K562 (cell line): ENCODE data around the gene TRAF7. TPM values are rescaled to one million over a fixed set of nuclear protein-coding genes. Genes with fewer than 3 reads are reported as not detected.

ENCODE experiments used
- CHD2 ChIP-seq: IDR thresholded peaks from 2 replicates; pipeline ENCODE4 v1.6.1; 2011; ENCODE audit warnings: low read depth, low read length
- ELF1 ChIP-seq: fragments of 200-800 bp; sonication (Bioruptor generic); IDR thresholded peaks from 2 replicates; pipeline ENCODE4 v1.6.1; 2016; ENCODE audit warnings: missing genetic modification characterization, missing compliant biosample characterization
- EWSR1 ChIP-seq: fragments of 450-650 bp; IDR thresholded peaks from 2 replicates; pipeline ENCODE4 v1.6.1; 2018; ENCODE audit warnings: borderline replicate concordance, mild to moderate bottlenecking, low read depth, moderate library complexity; ENCODE audit not compliant: partially characterized antibody
- MITF ChIP-seq: IDR thresholded peaks from 2 replicates; pipeline ENCODE4 v1.6.1; 2014; ENCODE audit warnings: antibody characterized with exemption
- NRF1 ChIP-seq, 2 experiments: fragments of 450-650 bp; IDR thresholded peaks in 1 of 2; conservative IDR thresholded peaks in 1 of 2; 2 replicates each; pipeline ENCODE4 v1.6.1; 2014; ENCODE audit warnings: mild to moderate bottlenecking in 2 of 2
- POLR2A ChIP-seq: fragments of 450-650 bp; conservative IDR thresholded peaks from 2 replicates; pipeline ENCODE4 v1.6.1; 2016
- PRPF4 ChIP-seq: fragments of 200-400 bp; formaldehyde crosslinking; IDR thresholded peaks from one replicate; pipeline ENCODE4 v1.6.1; 2017; ENCODE audit warnings: low read length, low read depth, mild to moderate bottlenecking; ENCODE audit not compliant: insufficient read depth, poor library complexity, severe bottlenecking
- RBM15 ChIP-seq: fragments of 200-400 bp; formaldehyde crosslinking; IDR thresholded peaks from 2 replicates; pipeline ENCODE4 v1.6.1; 2018; ENCODE audit warnings: mild to moderate bottlenecking, low read length, moderate library complexity; ENCODE audit not compliant: insufficient read depth
- SP1 ChIP-seq: sonication (generic); formaldehyde crosslinking; IDR thresholded peaks from 2 replicates; pipeline ENCODE4 v1.8.1; 2022; ENCODE audit warnings: mild to moderate bottlenecking, missing genetic modification reagents
- TAF1 ChIP-seq: IDR thresholded peaks from 2 replicates; pipeline ENCODE4 v1.6.1; 2011; ENCODE audit warnings: mild to moderate bottlenecking, low read length, moderate library complexity; ENCODE audit not compliant: insufficient read depth, control insufficient read depth, severe bottlenecking; ENCODE audit errors: extremely low read depth
- THRA ChIP-seq: fragments of 450-650 bp; IDR thresholded peaks from 2 replicates; pipeline ENCODE4 v1.6.1; 2017; ENCODE audit warnings: mild to moderate bottlenecking, moderate library complexity
- TRIM25 ChIP-seq: fragments of 450-650 bp; IDR thresholded peaks from 2 replicates; pipeline ENCODE4 v1.7.0; 2016; ENCODE audit warnings: borderline replicate concordance
- TSHZ1 ChIP-seq: fragments of 250-450 bp; sonication (Bioruptor Pico); IDR thresholded peaks from 2 replicates; pipeline ENCODE4 v1.4.0; 2020; ENCODE audit warnings: mild to moderate bottlenecking, moderate library complexity
- ZFP91 ChIP-seq: sonication (generic); formaldehyde crosslinking; IDR thresholded peaks from 2 replicates; pipeline ENCODE4 v1.8.0; 2022; ENCODE audit warnings: mild to moderate bottlenecking, missing genetic modification reagents
- ZKSCAN8 ChIP-seq: fragments of 200-800 bp; sonication (Bioruptor generic); IDR thresholded peaks from 2 replicates; pipeline ENCODE4 v1.6.1; 2016; ENCODE audit warnings: missing genetic modification characterization, missing compliant biosample characterization
- ZNF699 ChIP-seq: fragments of 250-450 bp; sonication (Bioruptor Pico); IDR thresholded peaks from 2 replicates; pipeline ENCODE4 v1.8.0; 2021; ENCODE audit warnings: mild to moderate bottlenecking, moderate library complexity; ENCODE audit not compliant: insufficient replicate concordance
- ZNF780A ChIP-seq: fragments of 250-450 bp; sonication (Bioruptor Pico); IDR thresholded peaks from 2 replicates; pipeline ENCODE4 v1.5.0; 2021; ENCODE audit warnings: mild to moderate bottlenecking
- ZSCAN29 ChIP-seq: fragments of 450-650 bp; IDR thresholded peaks from 2 replicates; pipeline ENCODE4 v1.6.1; 2017
- polyA plus RNA-seq, 8 experiments: library from polyadenylated mRNA; depleted of rRNA in 4 of 8; stranded (reverse) in 5 of 8; unstranded in 3 of 8; fragments of >200 nt; fragmentation: Nextera tagmentation in 2 of 8; fragmentation: Illumina TruSeq in 1 of 8; extraction: Ambion mirVana in 2 of 8; extraction: Trizol in 1 of 8; gene quantifications; 2 replicates each; pipeline versions ENCODE4 v1.2.1 to v1.2.3, GENCODE V29; 2011 to 2014; ENCODE audit warnings: inconsistent platforms in 1 of 8, missing spikeins in 1 of 8
- total RNA-seq, 7 experiments: library from RNA; depleted of rRNA in 6 of 7; stranded (reverse); fragments of >200 nt in 6 of 7; fragmentation: Illumina TruSeq in 2 of 7; extraction: Trizol in 2 of 7; gene quantifications; 2 replicates each; pipeline versions ENCODE4 v1.2.1 to v1.2.3, GENCODE V29; 2011 to 2021; ENCODE audit warnings: low replicate concordance in 1 of 7

TRAF7 gene
- total and polyA plus RNA-seq, 9 of the 15 experiments (the other 6 are each of a cell fraction or from before 2014, with no cell fraction given), result 1.1 to 113 (median 41.6) TPM

GRCh38 chr16:2223221-2223941, 67.8 kb downstream of the TRAF7 start, which contains the start of gene E4F1 (continued):
- TF ChIP-seq RBM15, result no peak
- no peak for TF ChIP-seq MITF
- TF ChIP-seq ZNF780A (CRISPR knock-in tag), result no peak
- peak; percentile 82 for TF ChIP-seq CHD2
- TF ChIP-seq TSHZ1 (CRISPR knock-in tag), result no peak
- peak; percentile 87 for TF ChIP-seq TAF1
- TF ChIP-seq EWSR1, result no peak
- TF ChIP-seq ZNF699 (CRISPR knock-in tag), result no peak
- no peak for TF ChIP-seq PRPF4
- peak; percentile 53; the same call in 1 of the 2 replicates for TF ChIP-seq ELF1
- peak; percentile 78 to 81 for TF ChIP-seq NRF1 (conservative IDR thresholded peaks at IDR 0.05 in 1 of 2, IDR thresholded peaks at IDR 0.05 in 1 of 2)
- TF ChIP-seq TRIM25, result no peak
- TF ChIP-seq POLR2A, result peak; percentile 92
- TF ChIP-seq ZKSCAN8 (CRISPR knock-in tag), result no peak
- TF ChIP-seq ZFP91 (CRISPR knock-in tag), result peak; percentile 44; the same call in 1 of the 2 replicates
- TF ChIP-seq SP1 (CRISPR knock-in tag), result peak; percentile 98
- no peak for TF ChIP-seq THRA
- TF ChIP-seq ZSCAN29, result no peak
